ENCODE results near the gene PLK2.

The PLK2 gene

GRCh38 chr5:58444805-58445204 is 15.1 kb downstream of the PLK2 start:
- TF ChIP-seq LEF1 (IDR thresholded peaks at IDR 0.05; ENCODE audit: borderline replicate concordance): no peak
- no peak for TF ChIP-seq FOXM1 (IDR thresholded peaks at IDR 0.05; ENCODE audit: borderline replicate concordance)
- no peak for TF ChIP-seq SUZ12 (IDR thresholded peaks at IDR 0.05)
- no peak for TF ChIP-seq ARNT (IDR thresholded peaks at IDR 0.05)
- no peak for TF ChIP-seq FOXK2 (IDR thresholded peaks at IDR 0.05)
- TF ChIP-seq FOXA1 (IDR thresholded peaks at IDR 0.05): no peak
- no peak for TF ChIP-seq ELF4 (IDR thresholded peaks at IDR 0.05)
- no peak for TF ChIP-seq NFRKB (IDR thresholded peaks at IDR 0.05)
- TF ChIP-seq HDGF (IDR thresholded peaks at IDR 0.05; ENCODE audit: borderline replicate concordance): no peak
- TF ChIP-seq BHLHE40 (IDR thresholded peaks at IDR 0.05; ENCODE audit: borderline replicate concordance): no peak
- no peak for TF ChIP-seq SP1 (IDR thresholded peaks at IDR 0.05)
- TF ChIP-seq TARDBP (IDR thresholded peaks at IDR 0.05): no peak
- no peak for TF ChIP-seq PKNOX1 (IDR thresholded peaks at IDR 0.05)
- TF ChIP-seq ZNF384 (IDR thresholded peaks at IDR 0.05): no peak
- no peak for TF ChIP-seq CTBP1 (IDR thresholded peaks at IDR 0.05; ENCODE audit: borderline replicate concordance)
- CTCF ChIA-PET: no interaction called here
- DNase-seq (ENCODE audit: extremely low spot score): no peak
- POLR2A ChIA-PET: no interaction called here

- no peak for DNase-seq (ENCODE audit: extremely low spot score)
- TF ChIP-seq HDGF (IDR thresholded peaks at IDR 0.05; ENCODE audit: borderline replicate concordance) (no peak), BHLHE40 (IDR thresholded peaks at IDR 0.05; ENCODE audit: borderline replicate concordance) (no peak), SP1 (IDR thresholded peaks at IDR 0.05) (no peak), PKNOX1 (IDR thresholded peaks at IDR 0.05) (no peak)
- POLR2A ChIA-PET: no interaction called here
- CTCF ChIA-PET: no interaction called here
These were observed 18.9 kb downstream of the PLK2 start for GRCh38 chr5:58440901-58441460.

GRCh38 chr5:58439094-58439644 is 20.7 kb downstream of the PLK2 start:
- TF ChIP-seq SP1 (IDR thresholded peaks at IDR 0.05) (no peak), FOXK2 (IDR thresholded peaks at IDR 0.05) (no peak), ARNT (IDR thresholded peaks at IDR 0.05) (no peak), FOXA1 (IDR thresholded peaks at IDR 0.05) (no peak), L3MBTL2 (conservative IDR thresholded peaks at IDR 0.05) (no peak), FOXM1 (IDR thresholded peaks at IDR 0.05; ENCODE audit: borderline replicate concordance) (no peak), PKNOX1 (IDR thresholded peaks at IDR 0.05) (no peak), CTBP1 (IDR thresholded peaks at IDR 0.05; ENCODE audit: borderline replicate concordance) (no peak), NFRKB (IDR thresholded peaks at IDR 0.05) (no peak)
- POLR2A ChIA-PET: no interaction called here
- DNase-seq (ENCODE audit: extremely low spot score): no peak
- CTCF ChIA-PET: no interaction called here

GRCh38 chr5:58437661-58438060 is 22.2 kb downstream of the PLK2 start:
- CTCF ChIA-PET: interaction anchor here (0.7 kb wide), 1 partner anchor 155 kb away, joined by 3 read pairs; no protein-coding TSS in a partner anchor
- POLR2A ChIA-PET: no interaction called here
- no peak for DNase-seq (ENCODE audit: extremely low spot score)
- TF ChIP-seq LEF1 (IDR thresholded peaks at IDR 0.05; ENCODE audit: borderline replicate concordance) (no peak), FOXA1 (IDR thresholded peaks at IDR 0.05) (no peak), BHLHE40 (IDR thresholded peaks at IDR 0.05; ENCODE audit: borderline replicate concordance) (no peak), CTBP1 (IDR thresholded peaks at IDR 0.05; ENCODE audit: borderline replicate concordance) (no peak), PKNOX1 (IDR thresholded peaks at IDR 0.05) (no peak), FOXM1 (IDR thresholded peaks at IDR 0.05; ENCODE audit: borderline replicate concordance) (no peak), NFRKB (IDR thresholded peaks at IDR 0.05) (no peak), L3MBTL2 (conservative IDR thresholded peaks at IDR 0.05) (no peak), ELF4 (IDR thresholded peaks at IDR 0.05) (no peak), FOXK2 (IDR thresholded peaks at IDR 0.05) (no peak), SP1 (IDR thresholded peaks at IDR 0.05) (no peak), ZNF384 (IDR thresholded peaks at IDR 0.05) (no peak), SUZ12 (IDR thresholded peaks at IDR 0.05) (no peak), ARNT (IDR thresholded peaks at IDR 0.05) (no peak)

GRCh38 chr5:58431832-58432231 is 28.1 kb downstream of the PLK2 start:
- ChIA-PET CTCF (interaction anchor here (0.7 kb wide), 1 partner anchor 29 kb away, joined by 3 read pairs; no protein-coding TSS in a partner anchor), POLR2A (no interaction called here)
- no peak for DNase-seq (ENCODE audit: extremely low spot score)
- TF ChIP-seq FOXM1 (IDR thresholded peaks at IDR 0.05; ENCODE audit: borderline replicate concordance): no peak
- no peak for TF ChIP-seq ARNT (IDR thresholded peaks at IDR 0.05)
- TF ChIP-seq CTBP1 (IDR thresholded peaks at IDR 0.05; ENCODE audit: borderline replicate concordance): no peak
- no peak for TF ChIP-seq BHLHE40 (IDR thresholded peaks at IDR 0.05; ENCODE audit: borderline replicate concordance)
- no peak for TF ChIP-seq SP1 (IDR thresholded peaks at IDR 0.05)
- TF ChIP-seq L3MBTL2 (conservative IDR thresholded peaks at IDR 0.05): no peak
- TF ChIP-seq SUZ12 (IDR thresholded peaks at IDR 0.05): no peak
- no peak for TF ChIP-seq HDGF (IDR thresholded peaks at IDR 0.05; ENCODE audit: borderline replicate concordance)
- TF ChIP-seq NFRKB (IDR thresholded peaks at IDR 0.05): no peak
- no peak for TF ChIP-seq TARDBP (IDR thresholded peaks at IDR 0.05)
- no peak for TF ChIP-seq PKNOX1 (IDR thresholded peaks at IDR 0.05)
- TF ChIP-seq LEF1 (IDR thresholded peaks at IDR 0.05; ENCODE audit: borderline replicate concordance): no peak
- TF ChIP-seq ELF4 (IDR thresholded peaks at IDR 0.05): no peak
- no peak for TF ChIP-seq FOXK2 (IDR thresholded peaks at IDR 0.05)
- TF ChIP-seq ZNF384 (IDR thresholded peaks at IDR 0.05): no peak
- no peak for TF ChIP-seq FOXA1 (IDR thresholded peaks at IDR 0.05)
